SHP77 treated with DMSO at 0.1 percent for 48 hours (cell line): ENCODE data around the gene DIRAS3.
"Not testable (repeated sequence)": the region's sequence is repeated elsewhere in the genome, so short reads cannot be mapped to it uniquely, and the experiment has no call there.

Experiments
- DNase-seq: peaks from one replicate; lab custom pipeline; 2025; lab: John Stamatoyannopoulos, UW

The DIRAS3 gene, protein sequence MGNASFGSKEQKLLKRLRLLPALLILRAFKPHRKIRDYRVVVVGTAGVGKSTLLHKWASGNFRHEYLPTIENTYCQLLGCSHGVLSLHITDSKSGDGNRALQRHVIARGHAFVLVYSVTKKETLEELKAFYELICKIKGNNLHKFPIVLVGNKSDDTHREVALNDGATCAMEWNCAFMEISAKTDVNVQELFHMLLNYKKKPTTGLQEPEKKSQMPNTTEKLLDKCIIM

DNA sequence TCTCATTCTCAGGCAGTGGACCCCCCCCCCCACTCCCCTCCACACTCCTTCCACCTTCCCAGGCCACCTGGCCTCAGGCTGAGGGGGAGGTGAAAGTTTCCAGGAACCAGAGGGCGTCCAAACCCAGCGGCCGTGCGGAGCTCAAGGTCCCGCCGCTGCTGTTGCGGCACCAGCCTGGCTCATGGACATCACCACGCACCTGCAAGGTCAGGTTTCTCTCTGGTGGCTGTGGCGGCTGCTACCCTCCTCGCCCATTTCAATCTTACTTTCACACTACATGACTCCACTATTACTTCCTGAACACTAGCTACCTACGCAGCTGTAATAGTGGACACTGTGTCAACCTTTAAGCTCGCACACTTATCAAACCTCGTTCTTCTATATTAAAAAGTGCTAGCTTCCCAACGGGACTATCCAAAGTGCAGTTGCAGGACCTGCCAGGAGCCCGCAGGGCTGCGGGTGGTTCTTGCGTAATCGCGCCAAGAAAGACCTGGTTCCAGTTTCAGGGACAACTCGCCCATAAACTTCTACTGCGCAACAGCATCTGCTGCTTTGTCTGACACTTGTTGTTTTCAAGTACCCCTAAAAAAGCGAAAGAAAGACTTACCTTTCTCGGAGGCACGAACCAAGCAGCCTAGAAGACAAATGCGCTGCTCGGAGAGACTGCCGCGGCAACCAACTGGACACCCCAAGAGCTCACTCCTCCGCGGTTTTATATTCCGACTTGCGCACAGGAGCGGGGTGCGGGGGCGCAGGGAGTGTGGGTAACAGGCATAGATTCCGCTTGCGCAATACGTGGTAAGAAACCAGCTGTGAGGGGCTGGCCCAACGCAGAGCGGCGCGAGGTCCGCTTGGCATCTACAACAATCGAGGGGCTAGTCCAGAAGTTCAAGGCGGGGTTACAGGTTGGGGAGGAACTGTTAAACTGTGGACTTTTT lies at the start of gene DIRAS3:
DIRAS3 (minus strand) TSS at position 687 of the 938 bp plus-strand sequence. CDS start 3,330 bp downstream, outside the sequence.
- DNase-seq = no peak

DNA sequence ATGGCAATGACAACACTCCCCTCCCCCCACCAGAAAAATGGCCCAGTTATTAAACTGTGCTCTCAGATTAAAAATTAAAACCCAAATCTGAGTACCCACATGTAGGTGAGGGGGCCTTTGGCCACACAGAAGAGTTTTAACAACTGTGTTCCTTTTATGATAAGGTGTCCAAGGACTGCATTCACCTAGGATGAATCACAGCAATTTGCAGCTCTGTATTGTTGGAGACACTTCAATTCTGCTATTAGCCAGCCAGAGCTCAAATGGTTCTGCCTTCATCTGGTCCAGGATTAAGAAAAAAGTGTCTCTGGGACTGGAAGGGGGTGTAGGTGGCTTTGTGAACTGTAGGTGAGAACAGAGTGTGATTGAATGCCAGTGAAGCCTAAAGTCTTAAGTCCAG lies 43.3 kb upstream of the DIRAS3 start:
- no peak for DNase-seq

DNA sequence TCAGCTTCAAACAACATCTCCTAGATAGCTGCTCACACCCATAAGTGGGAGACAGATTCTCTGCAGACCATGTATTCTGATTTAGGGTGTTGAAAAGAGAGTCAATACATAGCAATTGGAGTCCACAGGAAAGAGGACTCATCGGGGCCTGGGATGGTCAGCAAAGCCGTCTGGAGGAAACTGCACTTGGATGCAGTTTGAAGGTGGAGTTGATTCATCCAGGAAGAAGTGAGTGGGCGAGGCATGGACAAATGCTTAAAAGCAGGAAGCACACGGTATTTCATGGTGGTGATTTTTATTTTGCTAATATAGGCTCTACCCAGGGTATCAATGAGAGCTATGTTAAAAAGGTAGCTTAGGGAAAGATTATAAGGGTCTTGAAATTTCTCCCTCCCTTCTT lies 36.8 kb upstream of the DIRAS3 start:
- no peak for DNase-seq

DNA sequence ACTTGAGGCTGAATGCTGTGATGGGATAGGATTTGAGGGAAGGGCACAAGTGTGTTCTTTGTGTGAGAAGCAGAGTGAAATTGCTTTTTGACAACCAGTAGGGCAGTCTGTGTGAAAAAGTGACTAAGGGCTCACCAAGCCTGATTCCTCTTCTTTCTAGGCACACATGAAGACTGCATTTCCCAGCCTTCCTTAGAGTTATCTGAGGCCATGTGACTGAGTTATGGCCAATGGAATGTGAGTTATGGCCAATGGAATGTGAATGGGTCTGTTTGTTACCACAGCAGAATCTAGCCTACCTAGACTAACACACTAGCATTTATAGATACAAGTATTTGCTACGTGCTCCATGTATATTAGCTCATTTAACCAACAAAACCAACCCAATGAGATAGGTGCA lies 35.3 kb upstream of the DIRAS3 start:
- DNase-seq = no peak

DNA sequence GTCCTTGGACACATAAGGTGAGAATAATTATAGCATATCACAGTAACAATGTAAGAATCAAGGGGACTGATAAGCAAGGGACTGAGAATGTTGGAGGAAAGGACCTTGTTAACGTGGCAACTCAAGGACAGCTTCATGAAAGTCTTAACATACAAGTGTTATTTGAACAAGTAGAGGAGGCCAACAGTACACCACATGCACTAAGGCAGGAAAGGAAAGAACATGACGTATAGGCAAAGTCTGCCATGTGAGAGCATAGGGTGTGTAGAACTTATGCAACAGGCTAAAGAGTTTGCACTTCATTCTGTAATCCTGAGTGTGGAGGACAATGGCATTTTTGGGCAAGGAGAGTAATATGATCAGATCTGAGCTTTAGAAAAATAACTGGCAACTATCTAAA lies 33.3 kb upstream of the DIRAS3 start:
- DNase-seq = no peak

DNA sequence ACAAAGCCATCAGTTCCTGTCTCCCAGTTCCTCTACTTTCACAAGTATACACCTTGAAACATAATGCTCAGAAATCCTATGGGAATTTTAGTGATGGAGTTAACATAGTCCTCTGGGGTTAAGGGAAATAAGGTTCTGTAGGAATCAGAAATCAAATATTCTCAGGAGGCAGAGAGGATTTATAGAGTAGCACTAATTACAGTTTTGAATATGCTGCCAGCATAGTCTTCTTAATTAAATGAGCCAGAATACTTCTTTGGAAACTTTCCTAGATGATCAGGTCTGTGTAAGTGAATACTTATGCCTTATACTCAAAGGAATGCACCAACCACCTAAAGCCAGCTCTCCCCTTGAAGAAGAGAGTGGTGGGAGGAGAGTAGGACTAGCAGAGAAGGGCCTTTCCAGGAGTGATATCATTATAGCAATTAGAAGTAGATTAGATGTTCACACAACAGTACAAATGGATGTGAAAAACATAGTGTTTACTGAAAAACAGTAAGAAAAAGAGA lies 31.4 kb upstream of the DIRAS3 start:
- DNase-seq = no peak

DNA sequence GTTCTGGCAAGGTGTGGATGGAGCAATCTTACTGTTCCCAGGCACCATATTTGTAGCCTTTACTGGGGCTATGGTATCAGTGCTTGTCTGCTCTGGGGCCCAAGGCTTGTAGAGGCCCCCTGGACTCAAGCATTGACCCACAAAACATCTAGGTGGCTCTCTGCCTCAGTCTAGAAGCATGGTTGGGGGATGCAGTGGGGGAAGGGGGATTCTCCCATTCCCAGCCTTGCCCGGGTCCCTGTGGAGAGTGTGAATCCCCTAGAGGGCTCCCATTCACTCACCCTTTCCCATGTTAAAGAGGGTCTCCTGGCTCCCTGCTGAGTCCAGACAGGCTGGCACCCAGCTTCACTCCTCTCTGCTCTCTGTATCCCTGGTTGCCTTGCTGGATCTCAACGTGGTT lies 28.2 kb upstream of the DIRAS3 start:
- no peak for DNase-seq

DNA sequence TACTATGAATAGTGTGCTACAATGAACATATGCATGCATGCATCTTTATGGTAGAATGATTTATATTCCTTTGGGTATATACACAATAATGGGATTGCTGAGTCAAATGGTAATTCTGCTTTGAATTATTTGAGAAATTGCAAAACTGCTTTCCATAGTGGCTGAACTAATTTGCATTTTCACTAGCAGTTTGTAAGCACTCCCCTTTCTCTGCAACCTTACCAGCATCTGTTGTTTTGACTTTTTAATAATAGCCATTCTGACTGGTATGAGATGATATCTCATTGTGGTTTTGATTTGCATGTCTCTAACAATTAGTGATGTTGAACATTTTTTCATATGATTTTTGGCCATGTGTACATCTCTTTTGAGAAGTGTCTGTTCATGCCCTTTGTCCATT lies 24.0 kb upstream of the DIRAS3 start:
- DNase-seq = no peak

DNA sequence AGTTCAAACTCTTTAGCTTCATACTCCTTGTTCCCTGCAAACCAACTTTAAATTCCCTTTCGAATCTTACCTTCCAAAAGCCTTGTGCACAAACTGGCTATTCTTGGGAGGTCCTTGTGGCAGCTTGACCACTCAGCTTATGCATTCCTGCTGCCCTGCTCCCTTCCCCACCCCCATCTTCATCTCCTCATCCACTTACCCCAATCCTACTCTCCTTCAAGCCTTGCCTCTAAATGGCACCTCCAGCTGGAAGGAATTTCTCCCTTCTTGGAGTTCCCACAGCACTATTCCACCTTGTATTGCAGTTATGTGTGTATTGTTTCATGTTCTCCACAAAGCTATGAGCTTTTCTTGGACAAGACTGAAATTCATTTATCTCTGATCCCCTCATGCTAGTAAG lies 15.3 kb upstream of the DIRAS3 start:
- no peak for DNase-seq

DNA sequence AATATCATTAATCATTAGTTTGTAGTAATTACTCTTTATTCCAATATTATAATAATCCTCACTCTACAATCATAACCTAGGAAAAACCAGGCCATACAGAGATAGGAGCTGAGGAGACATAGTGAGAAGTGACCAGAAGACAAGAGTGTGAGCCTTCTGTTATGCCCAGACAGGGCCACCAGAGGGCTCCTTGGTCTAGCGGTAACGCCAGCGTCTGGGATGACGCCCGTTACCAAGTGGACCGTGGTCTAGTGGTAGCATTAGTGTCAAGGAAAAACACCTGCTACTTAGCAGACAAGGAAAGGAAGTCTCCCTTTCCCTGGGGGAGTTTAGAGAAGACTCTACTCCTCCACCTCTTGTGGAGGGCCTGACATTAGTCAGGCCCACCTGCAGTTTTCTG lies 7.6 kb upstream of the DIRAS3 start:
- not testable (repeated sequence) for DNase-seq

DNA sequence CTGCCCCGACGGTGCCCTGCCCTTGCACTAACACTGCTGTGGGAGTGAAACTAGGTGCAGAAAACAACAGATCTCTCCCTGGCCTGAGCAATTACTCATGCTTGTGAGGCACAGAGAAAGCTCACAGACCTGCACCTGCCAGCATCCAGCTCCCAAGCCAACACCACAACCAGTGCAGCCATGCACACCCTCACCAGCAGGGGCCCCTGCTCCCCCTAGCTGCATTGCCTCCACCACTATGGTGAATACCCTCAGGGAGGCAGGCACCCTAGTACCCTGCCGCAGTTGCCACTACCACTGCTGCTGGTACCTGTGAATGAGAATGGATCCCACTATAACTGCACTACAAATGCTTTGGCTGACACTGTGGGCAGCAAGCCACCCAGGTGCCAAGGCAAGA lies 7.1 kb upstream of the DIRAS3 start:
- no peak for DNase-seq

DNA sequence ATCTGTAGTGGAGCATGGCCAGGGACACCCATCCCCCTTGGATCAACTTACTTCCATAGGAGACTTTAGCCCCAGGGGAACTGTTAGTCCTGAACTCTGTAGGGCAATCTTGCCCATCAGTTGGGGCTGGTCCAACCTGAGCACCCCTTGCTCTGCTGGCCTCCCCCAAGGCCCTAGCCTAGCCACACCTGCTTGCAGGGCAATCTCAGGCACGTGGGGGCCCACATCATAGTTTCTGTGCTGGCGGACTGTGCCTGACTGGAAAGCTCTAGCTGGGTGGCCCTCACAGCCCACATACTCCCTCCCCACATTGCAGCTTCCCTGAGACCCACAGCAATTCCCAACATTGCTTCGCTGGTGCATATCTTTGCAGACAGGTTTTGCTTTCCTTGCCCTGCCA lies 6.6 kb upstream of the DIRAS3 start:
- no peak for DNase-seq

DNA sequence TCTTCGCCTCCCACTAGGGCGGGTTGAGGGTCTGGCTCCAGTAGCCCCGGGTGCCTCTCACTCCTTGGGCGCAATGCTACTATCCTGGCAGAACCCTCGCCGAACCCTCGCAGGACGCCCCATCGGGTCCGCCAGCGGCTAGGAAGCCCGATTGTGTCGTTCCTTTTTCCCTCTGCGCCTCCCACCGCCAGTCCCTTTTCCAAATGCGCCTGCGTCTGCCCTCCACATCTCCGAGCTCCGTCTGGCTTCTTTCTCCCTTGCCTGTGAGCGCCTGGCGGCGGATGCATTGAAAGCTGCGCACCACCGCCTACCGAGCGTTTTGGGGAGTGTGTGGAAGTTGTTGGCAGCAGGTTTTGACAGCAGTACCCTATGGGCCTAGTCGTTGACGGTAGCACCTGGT lies 1.0 kb upstream of the DIRAS3 start:
- DNase-seq = no peak

DNA sequence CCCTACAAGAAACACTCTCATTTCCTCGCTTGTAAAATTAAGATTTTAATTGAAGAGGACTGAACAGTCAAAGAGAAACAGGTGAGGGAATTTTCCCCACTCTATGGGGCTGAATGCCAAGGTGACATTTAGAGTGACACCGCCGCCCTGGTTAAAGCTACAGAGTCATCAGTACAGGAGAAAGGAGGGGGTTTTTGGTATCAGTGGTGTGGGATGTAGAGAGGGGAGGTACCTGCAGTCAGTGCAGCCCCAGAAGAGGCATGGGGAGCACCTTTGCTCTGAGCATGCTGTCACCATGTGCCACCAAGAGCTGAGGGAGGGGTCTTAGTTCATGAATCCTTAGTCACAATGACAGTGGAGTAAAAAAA lies 2.8 kb downstream of the DIRAS3 start:
- no peak for DNase-seq

DNA sequence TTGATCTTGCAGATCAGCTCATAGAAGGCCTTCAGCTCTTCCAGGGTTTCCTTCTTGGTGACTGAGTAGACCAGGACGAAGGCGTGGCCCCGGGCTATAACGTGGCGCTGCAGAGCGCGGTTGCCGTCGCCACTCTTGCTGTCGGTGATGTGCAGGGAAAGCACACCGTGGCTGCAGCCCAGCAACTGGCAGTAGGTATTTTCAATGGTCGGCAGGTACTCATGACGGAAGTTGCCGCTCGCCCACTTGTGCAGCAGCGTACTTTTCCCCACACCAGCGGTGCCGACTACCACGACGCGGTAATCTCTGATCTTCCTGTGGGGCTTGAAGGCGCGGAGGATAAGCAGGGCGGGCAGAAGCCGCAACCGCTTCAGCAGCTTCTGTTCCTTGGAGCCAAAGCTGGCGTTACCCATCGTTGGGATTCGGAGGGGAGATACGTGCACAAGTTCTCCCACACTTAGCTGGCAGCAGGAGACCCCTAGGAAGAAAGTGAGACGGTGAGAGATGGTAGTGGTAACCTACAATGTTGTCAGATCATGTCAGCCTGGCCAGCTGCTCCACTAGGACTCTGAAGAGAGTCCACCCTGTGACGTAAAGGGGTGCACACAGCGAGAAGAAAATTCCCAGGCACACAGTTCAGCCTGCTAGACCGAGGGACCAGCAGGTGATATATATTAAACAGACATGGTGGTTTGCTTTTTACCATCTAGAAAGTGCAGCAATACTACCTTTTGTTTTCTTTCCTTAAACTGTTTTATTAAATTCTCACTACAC lies 3.4 kb downstream of the DIRAS3 start:
- DNase-seq = no peak

DNA sequence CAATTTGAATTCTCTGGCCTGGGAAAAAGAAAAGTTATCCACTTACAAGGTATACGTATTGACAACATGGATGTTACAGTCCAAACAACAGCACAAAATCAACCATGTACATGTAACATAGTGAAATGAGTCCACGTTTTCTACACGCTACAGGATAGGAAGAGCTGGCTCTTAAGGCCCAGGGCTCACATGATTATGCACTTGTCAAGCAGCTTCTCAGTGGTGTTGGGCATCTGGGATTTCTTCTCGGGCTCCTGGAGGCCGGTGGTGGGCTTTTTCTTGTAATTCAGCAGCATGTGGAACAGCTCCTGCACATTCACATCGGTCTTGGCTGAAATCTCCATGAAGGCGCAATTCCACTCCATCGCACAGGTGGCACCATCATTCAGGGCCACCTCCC lies 4.0 kb downstream of the DIRAS3 start:
- DNase-seq = no peak

DNA sequence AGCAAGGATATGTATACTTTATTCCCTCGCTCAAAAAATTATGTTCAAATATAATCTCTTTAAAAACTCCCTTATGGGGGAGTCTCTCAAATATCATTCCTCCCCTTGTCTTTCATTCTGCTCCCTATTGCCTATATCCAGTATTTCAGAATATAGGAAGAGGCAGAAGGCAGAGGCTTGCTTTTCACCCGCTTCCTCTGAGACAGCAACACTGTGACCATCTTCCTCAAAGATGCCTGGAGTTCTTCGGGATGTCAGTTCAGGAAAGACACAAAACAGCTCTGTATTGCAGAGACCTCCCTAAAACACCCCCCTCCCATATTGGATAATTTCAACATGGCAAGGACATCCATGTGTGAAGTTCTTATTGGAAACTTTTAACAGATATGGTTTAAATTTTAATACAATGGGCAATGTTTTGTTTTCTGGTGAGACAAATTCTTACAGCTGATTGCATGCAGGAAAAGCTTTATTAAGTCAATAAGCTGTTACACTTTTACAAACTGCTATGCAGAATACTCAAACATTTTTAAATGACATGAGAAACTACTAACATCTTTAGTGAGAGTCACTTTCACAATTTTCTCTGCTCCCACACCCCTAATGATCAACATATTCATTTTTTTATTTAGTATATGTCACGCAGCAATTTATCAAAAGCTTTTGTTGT lies 4.8 kb downstream of the DIRAS3 start:
- no peak for DNase-seq

DNA sequence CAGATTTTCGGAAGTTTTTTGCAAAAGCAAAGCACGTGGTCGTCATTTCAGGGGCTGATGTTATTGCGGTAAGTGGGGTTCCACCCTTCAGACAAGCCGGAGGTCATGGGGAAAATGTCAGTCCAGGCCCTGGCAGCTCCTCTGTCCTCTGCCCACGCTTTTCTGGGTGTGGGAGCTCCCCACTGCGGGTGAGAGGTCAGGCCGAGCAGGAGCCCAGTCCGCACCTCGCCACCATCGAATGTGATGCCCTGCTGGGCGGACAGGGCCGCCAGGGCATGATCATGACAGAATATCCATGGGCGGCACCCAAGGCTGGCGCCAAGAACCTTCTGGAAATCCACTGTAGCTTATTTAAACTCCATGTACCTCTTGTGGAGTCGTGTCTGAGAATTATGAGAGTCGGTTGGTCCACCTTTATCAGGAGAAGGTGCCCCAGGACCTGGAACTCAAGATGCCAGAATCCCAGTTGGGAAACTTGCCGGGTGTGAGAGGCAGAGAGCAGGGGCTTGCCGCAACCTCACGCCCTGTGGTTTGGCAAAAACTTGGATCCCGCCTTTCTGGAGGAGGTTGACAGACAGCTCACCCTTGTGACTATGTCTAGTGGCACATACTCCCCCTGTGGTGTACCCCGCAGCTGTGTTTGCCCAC lies 6.9 kb downstream of the DIRAS3 start:
- no peak for DNase-seq

DNA sequence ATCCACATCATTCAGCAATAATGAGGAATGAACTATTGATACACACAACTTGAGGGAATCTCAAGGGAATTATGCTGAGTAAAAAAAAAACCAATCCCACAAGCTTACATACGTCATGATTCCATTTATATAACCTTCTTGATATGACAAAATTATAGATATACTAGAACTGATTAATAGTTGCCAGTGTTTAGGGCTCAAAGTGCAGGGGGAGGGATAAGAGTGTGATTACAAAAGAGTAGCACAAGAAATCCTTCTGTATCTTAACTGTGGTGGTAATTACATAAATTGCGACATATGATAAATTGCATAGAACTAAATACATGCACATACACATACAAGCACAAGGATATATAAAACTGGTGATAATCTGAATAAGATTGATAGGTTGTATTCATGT lies 13.5 kb downstream of the DIRAS3 start:
- no peak for DNase-seq

DNA sequence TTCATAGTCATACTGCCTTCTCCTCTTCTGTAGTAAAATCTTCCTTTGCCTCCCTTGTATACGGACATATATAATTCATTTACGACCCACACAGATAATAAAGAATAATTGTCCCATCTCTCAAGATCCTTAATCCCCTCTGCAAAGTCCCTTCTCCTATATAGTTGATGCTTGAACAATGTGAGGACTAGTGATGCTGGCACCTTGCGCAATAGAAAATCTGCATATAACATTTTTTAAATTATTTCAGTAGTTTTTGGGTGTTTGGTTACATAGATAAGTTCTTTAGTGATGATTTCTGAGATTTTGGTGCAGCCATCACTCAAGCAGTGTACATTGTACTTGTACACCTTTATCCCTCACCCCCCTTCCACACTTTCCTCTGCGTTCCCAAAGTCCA lies 21.0 kb downstream of the DIRAS3 start:
- DNase-seq = no peak

DNA sequence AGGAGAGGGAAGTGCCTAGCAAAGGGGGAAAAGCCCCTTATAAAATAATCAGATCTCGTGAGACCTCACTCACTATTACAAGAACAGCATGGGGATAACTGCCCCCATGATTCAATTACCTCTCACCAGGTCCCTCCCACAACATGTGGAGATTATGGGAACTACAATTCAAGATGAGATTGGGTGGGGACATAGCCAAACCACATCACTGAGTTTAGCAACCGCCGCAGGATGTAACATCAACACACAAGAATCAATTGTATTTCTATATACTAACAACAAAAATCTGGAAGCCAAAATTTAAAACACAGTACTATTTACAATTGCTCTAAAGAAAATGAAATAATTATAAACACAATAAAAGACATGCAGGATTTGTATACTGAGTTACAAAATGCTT lies 21.9 kb downstream of the DIRAS3 start:
- no peak for DNase-seq
